Mesothelial cell of epicardium (in vitro differentiated cells): ENCODE data around the gene NOL9. TPM values are rescaled to one million over a fixed set of nuclear protein-coding genes. Genes with fewer than 3 reads are reported as not detected.

Source experiments
- DNase-seq, 2 experiments: peaks; one replicate each; pipeline ENCODE4 v3.0.0; 2021; ENCODE audit warnings: low spot score in 2 of 2; ENCODE audit not compliant: unreplicated experiment in 2 of 2
- H3K27ac Mint-ChIP-seq: 2 replicates; pipeline ENCODE4 v1.8.0; 2021; ENCODE audit warnings: mixed read lengths
- H3K27me3 Mint-ChIP-seq: 2 replicates; pipeline ENCODE4 v1.8.0; 2021; ENCODE audit warnings: low read depth, mixed read lengths
- H3K36me3 Mint-ChIP-seq: 2 replicates; pipeline ENCODE4 v1.8.0; 2021; ENCODE audit warnings: mixed read lengths
- H3K4me1 Mint-ChIP-seq: 2 replicates; pipeline ENCODE4 v1.8.0; 2021; ENCODE audit warnings: mixed read lengths
- H3K4me3 Mint-ChIP-seq: 2 replicates; pipeline ENCODE4 v1.8.0; 2021; ENCODE audit warnings: mild to moderate bottlenecking, moderate library complexity, mixed read lengths
- H3K9me3 Mint-ChIP-seq: 2 replicates; pipeline ENCODE4 v1.8.0; 2021; ENCODE audit warnings: mixed read lengths
- CTCF ChIP-seq: fragments of 200-600 bp; sonication (generic); IDR thresholded peaks from one replicate; pipeline ENCODE4 v1.5.0; 2021; ENCODE audit warnings: antibody characterized with exemption; ENCODE audit not compliant: unreplicated experiment
- total RNA-seq: library from RNA; stranded (reverse); gene quantifications from 3 replicates; pipeline ENCODE4 v1.2.1, GENCODE V29; 2021

Gene NOL9
- total RNA-seq, 1 donor from 2014 or later, result 44.4 TPM

GRCh38 chr1:6490181-6491080, 63.9 kb downstream of the NOL9 start:
- H3K36me3 Mint-ChIP-seq, result no peaks in the 10 kb centered on the region

GRCh38 chr1:6489799-6490180, 64.5 kb downstream of the NOL9 start:
- Mint-ChIP-seq H3K9me3 (no peaks in the 10 kb centered on the region), H3K27ac (no peak overlapping the region), H3K27me3 (peaks cover 4% of the 10 kb centered on the region), H3K4me3 (peak overlapping the region; percentile 73), H3K36me3 (no peaks in the 10 kb centered on the region), H3K4me1 (peaks cover 21% of the 10 kb centered on the region)
- peak; percentile 94 for TF ChIP-seq CTCF
- peak; percentile 63 to 86 for DNase-seq

More at GRCh38 chr1:6490181-6491080, 63.9 kb downstream of the NOL9 start:
- Mint-ChIP-seq H3K4me1 (peaks cover 21% of the 10 kb centered on the region), H3K27ac (peak overlapping the region; percentile 43), H3K4me3 (peak overlapping the region; percentile 73), H3K9me3 (no peaks in the 10 kb centered on the region), H3K27me3 (peaks cover 4% of the 10 kb centered on the region)
- peak; percentile 63 for TF ChIP-seq CTCF
- peak; percentile 52 to 76 for DNase-seq

GRCh38 chr1:6489383-6489765, 64.9 kb downstream of the NOL9 start:
- no peak overlapping the region for H3K27ac Mint-ChIP-seq
- peaks cover 25% of the 10 kb centered on the region for H3K4me1 Mint-ChIP-seq
- peaks cover 4% of the 10 kb centered on the region for H3K27me3 Mint-ChIP-seq
- TF ChIP-seq CTCF, result no peak
- H3K9me3 Mint-ChIP-seq, result no peaks in the 10 kb centered on the region
- H3K4me3 Mint-ChIP-seq, result peak overlapping the region; percentile 73
- no peaks in the 10 kb centered on the region for H3K36me3 Mint-ChIP-seq
- no peak for DNase-seq

- Mint-ChIP-seq H3K36me3 (no peaks in the 10 kb centered on the region), H3K27me3 (peaks cover 6% of the 10 kb centered on the region), H3K4me3 (no peak overlapping the region), H3K4me1 (peaks cover 25% of the 10 kb centered on the region), H3K9me3 (no peaks in the 10 kb centered on the region), H3K27ac (no peak overlapping the region)
- TF ChIP-seq CTCF, result no peak
- DNase-seq, result no peak
These were observed 65.5 kb downstream of the NOL9 start for GRCh38 chr1:6488602-6489382.

- Mint-ChIP-seq H3K27me3 (peaks cover 6% of the 10 kb centered on the region), H3K4me3 (no peak overlapping the region), H3K27ac (no peak overlapping the region), H3K4me1 (peaks cover 25% of the 10 kb centered on the region), H3K9me3 (no peaks in the 10 kb centered on the region), H3K36me3 (no peaks in the 10 kb centered on the region)
- no peak for DNase-seq
- no peak for TF ChIP-seq CTCF
These were observed 66.4 kb downstream of the NOL9 start for GRCh38 chr1:6487804-6488484.
